H1 (cell line): ENCODE data around the gene GRM7. TPM values are rescaled to one million over a fixed set of nuclear protein-coding genes. Genes with fewer than 3 reads are reported as not detected.

Experiments used
- CTCF ChIA-PET: fragments of 300-600 bp; sonication (Branson Sonifier 250); formaldehyde crosslinking; loops from one replicate; lab custom pipeline; 2021; ENCODE audit not compliant: partially characterized antibody; lab: Charles Lee
- POLR2A ChIA-PET: fragments of 300-600 bp; sonication (Branson Sonifier 250); formaldehyde crosslinking; loops from one replicate; lab custom pipeline; 2021; ENCODE audit warnings: inconsistent platforms; ENCODE audit not compliant: partially characterized antibody; lab: Charles Lee
- DNase-seq, 2 experiments: peaks; one replicate each; pipeline versions ENCODE4 v3.0.0 to v3.0.0-alpha.2; 2010 to 2022; ENCODE audit warnings: low spot score in 2 of 2, low read depth in 1 of 2, mixed read lengths in 1 of 2
- FAIRE-seq: peaks from 2 replicates; lab custom pipeline; 2011; peaks lifted over from hg19 to GRCh38; lab: Jason Lieb, UNC
- H2AFZ ChIP-seq: 2 replicates; pipeline ENCODE4 v1.8.1; 2012; ENCODE audit warnings: low read length, inconsistent platforms
- H2AK5ac ChIP-seq: 2 replicates; pipeline ENCODE4 v1.6.1; 2013; ENCODE audit warnings: low read depth, low read length
- H2BK120ac ChIP-seq: replicated peaks from 2 replicates; pipeline ENCODE3; 2013; ENCODE audit warnings: low read depth, low read length, inconsistent platforms
- H2BK12ac ChIP-seq: 2 replicates; pipeline ENCODE4 v1.6.1; 2013; ENCODE audit warnings: low read depth, low read length
- H2BK15ac ChIP-seq: 2 replicates; pipeline ENCODE4 v1.6.1; 2013; ENCODE audit warnings: low read length
- H2BK20ac ChIP-seq: 2 replicates; pipeline ENCODE4 v1.6.1; 2013; ENCODE audit warnings: low read length
- H2BK5ac ChIP-seq: 2 replicates; pipeline ENCODE4 v1.6.1; 2013; ENCODE audit warnings: low read depth, low read length
- H3K14ac ChIP-seq: 2 replicates; pipeline ENCODE4 v1.6.1; 2013; ENCODE audit warnings: inconsistent platforms; ENCODE audit not compliant: insufficient read length
- H3K18ac ChIP-seq: 2 replicates; pipeline ENCODE4 v1.6.1; 2013; ENCODE audit warnings: low read length; ENCODE audit errors: extremely low read depth
- H3K23ac ChIP-seq: 2 replicates; pipeline ENCODE4 v1.6.1; 2013; ENCODE audit warnings: inconsistent platforms; ENCODE audit not compliant: insufficient read length
- H3K23me2 ChIP-seq: 2 replicates; pipeline ENCODE4 v1.6.1; 2013; ENCODE audit warnings: low read depth, low read length
- H3K27ac ChIP-seq: 2 replicates; pipeline ENCODE4 v1.6.1; 2011; ENCODE audit warnings: low read depth, low read length, inconsistent platforms
- H3K27me3 ChIP-seq, 4 experiments: replicated peaks in 1 of 4; 1 replicate in 1 of 4; 2 replicates in 3 of 4; pipeline versions ENCODE4 v1.6.1 to v1.8.1; 2011 to 2013; ENCODE audit warnings: low read length in 3 of 4, mild to moderate bottlenecking in 3 of 4, inconsistent platforms in 2 of 4, mixed read lengths in 2 of 4, moderate library complexity in 1 of 4; ENCODE audit not compliant: control insufficient read depth in 3 of 4, insufficient read depth in 3 of 4; ENCODE audit errors: extremely low read depth in 1 of 4
- H3K36me3 ChIP-seq, 4 experiments: 2 replicates each; pipeline versions ENCODE4 v1.6.1 to v1.8.1; 2011 to 2013; ENCODE audit warnings: mild to moderate bottlenecking in 4 of 4, low read length in 3 of 4, moderate library complexity in 2 of 4, control low read depth in 1 of 4, inconsistent platforms in 1 of 4; ENCODE audit not compliant: insufficient read depth in 4 of 4, control insufficient read depth in 2 of 4
- H3K4ac ChIP-seq: replicated peaks from 2 replicates; pipeline ENCODE3; 2013; ENCODE audit warnings: low read length, low read depth, mixed read lengths, inconsistent platforms; ENCODE audit not compliant: insufficient read length
- H3K4me1 ChIP-seq, 4 experiments: replicated peaks in 1 of 4; 1 replicate in 1 of 4; 2 replicates in 3 of 4; pipeline versions ENCODE4 v1.6.1 to v1.8.1; 2011 to 2013; ENCODE audit warnings: low read length in 3 of 4, inconsistent platforms in 2 of 4, mixed read lengths in 1 of 4; ENCODE audit not compliant: insufficient read depth in 4 of 4, control insufficient read depth in 3 of 4
- H3K4me2 ChIP-seq, 2 experiments: 2 replicates each; pipeline versions ENCODE4 v1.6.1 to v1.8.1; 2011 to 2013; ENCODE audit warnings: low read depth in 2 of 2, low read length in 2 of 2, control low read depth in 1 of 2, inconsistent platforms in 1 of 2, mild to moderate bottlenecking in 1 of 2; ENCODE audit not compliant: insufficient read depth in 1 of 2
- H3K4me3 ChIP-seq, 4 experiments: fragments of 200-600, 300-600 bp in 1 of 4; sonication (generic), shearing (Covaris generic), sonication (Bioruptor Twin) in 1 of 4; 2 replicates each; pipeline versions ENCODE4 v1.5.1 to v1.8.1; 2011 to 2016; ENCODE audit warnings: low read length in 4 of 4, low read depth in 3 of 4, control low read depth in 2 of 4, inconsistent platforms in 2 of 4, mild to moderate bottlenecking in 2 of 4, mixed read lengths in 1 of 4, moderate library complexity in 1 of 4; ENCODE audit not compliant: insufficient read depth in 2 of 4; ENCODE audit errors: extremely low read depth in 1 of 4
- H3K56ac ChIP-seq: replicated peaks from 2 replicates; pipeline ENCODE3; 2013; ENCODE audit warnings: low read depth, mild to moderate bottlenecking, mixed read lengths, low read length, inconsistent platforms; ENCODE audit not compliant: insufficient read length
- H3K79me1 ChIP-seq: 2 replicates; pipeline ENCODE4 v1.6.1; 2013; ENCODE audit warnings: low read depth, low read length, control low read depth
- H3K79me2 ChIP-seq, 2 experiments: 2 replicates each; pipeline versions ENCODE4 v1.6.1 to v1.8.1; 2012 to 2013; ENCODE audit warnings: low read length in 2 of 2, mild to moderate bottlenecking in 2 of 2, inconsistent platforms in 1 of 2; ENCODE audit not compliant: insufficient read depth in 2 of 2, control insufficient read depth in 1 of 2
- H3K9ac ChIP-seq, 4 experiments: replicated peaks in 1 of 4; 1 replicate in 1 of 4; 2 replicates in 3 of 4; pipeline versions ENCODE4 v1.6.1 to v1.8.1; 2011 to 2013; ENCODE audit warnings: low read depth in 3 of 4, low read length in 3 of 4, control low read depth in 2 of 4, mild to moderate bottlenecking in 2 of 4, moderate library complexity in 2 of 4, inconsistent platforms in 1 of 4; ENCODE audit errors: extremely low read depth in 1 of 4
- H3K9me3 ChIP-seq, 2 experiments: 2 replicates each; pipeline versions ENCODE4 v1.6.1 to v1.8.1; 2012 to 2013; ENCODE audit warnings: mild to moderate bottlenecking in 2 of 2, moderate library complexity in 2 of 2, control low read depth in 1 of 2, inconsistent platforms in 1 of 2, low read depth in 1 of 2, low read length in 1 of 2, mixed read lengths in 1 of 2; ENCODE audit not compliant: insufficient read depth in 2 of 2
- H4K20me1 ChIP-seq, 2 experiments: replicated peaks in 1 of 2; 2 replicates each; pipeline versions ENCODE3 to v1.8.1; 2011 to 2013; ENCODE audit warnings: inconsistent platforms in 2 of 2, low read length in 2 of 2, mild to moderate bottlenecking in 1 of 2; ENCODE audit not compliant: insufficient read depth in 2 of 2, control insufficient read depth in 1 of 2
- H4K5ac ChIP-seq: 2 replicates; pipeline ENCODE4 v1.6.1; 2013; ENCODE audit warnings: low read length, low read depth, mixed read lengths, inconsistent platforms; ENCODE audit not compliant: insufficient read length
- H4K8ac ChIP-seq: 2 replicates; pipeline ENCODE4 v1.8.0; 2013; ENCODE audit warnings: mild to moderate bottlenecking, moderate library complexity, low read length, inconsistent platforms; ENCODE audit not compliant: insufficient read depth; ENCODE audit errors: extremely low read depth
- H4K91ac ChIP-seq: replicated peaks from 2 replicates; pipeline ENCODE3; 2013; ENCODE audit warnings: low read length, mixed read lengths, inconsistent platforms; ENCODE audit not compliant: insufficient read length
- EZH2 ChIP-seq: fragments of 200-600 bp; sonication (generic); IDR thresholded peaks from 2 replicates; pipeline ENCODE4 v1.7.1; 2012; ENCODE audit warnings: low read depth, mild to moderate bottlenecking, moderate library complexity, low read length, inconsistent platforms; ENCODE audit not compliant: severe bottlenecking
- NANOG ChIP-seq: IDR thresholded peaks from 2 replicates; pipeline ENCODE4 v1.6.1; 2011; ENCODE audit warnings: low read length, low read depth, mild to moderate bottlenecking, inconsistent platforms; ENCODE audit not compliant: insufficient read depth, poor library complexity, severe bottlenecking
- RAD21 ChIP-seq, 2 experiments: IDR thresholded peaks in 1 of 2; conservative IDR thresholded peaks in 1 of 2; 2 replicates each; pipeline ENCODE4 v1.6.1; 2011; ENCODE audit warnings: low read depth in 2 of 2, low read length in 2 of 2, improper control_type of control experiment in 1 of 2, inconsistent platforms in 1 of 2, mild to moderate bottlenecking in 1 of 2, moderate library complexity in 1 of 2
- SRF ChIP-seq: IDR thresholded peaks from 2 replicates; pipeline ENCODE4 v1.6.1; 2011; ENCODE audit warnings: mild to moderate bottlenecking, low read depth, low read length, moderate library complexity
- WGBS, 2 experiments: shearing (Covaris generic) in 1 of 2; methylation state at CpG; one replicate each; pipeline versions ENCODE4 v1.1.6 to v1.1.7; 2013 to 2015; ENCODE audit warnings: low lambda C conversion rate in 2 of 2, mixed read lengths in 2 of 2, inconsistent platforms in 1 of 2, low coverage in 1 of 2, missing lambda C conversion rate in 1 of 2; ENCODE audit not compliant: insufficient replicate concordance in 2 of 2, insufficient coverage in 1 of 2, insufficient read length in 1 of 2; ENCODE audit errors: extremely low coverage in 1 of 2, missing lambda C conversion rate in 1 of 2; 5-methylcytosine and 5-hydroxymethylcytosine counted together
- polyA plus RNA-seq, 7 experiments: library from polyadenylated mRNA; depleted of rRNA in 3 of 7; stranded (reverse) in 5 of 7; unstranded in 2 of 7; fragments of >200 nt in 5 of 7; fragments of 200-250 nt in 2 of 7; gene quantifications; 1 replicate in 5 of 7; 2 replicates in 1 of 7; 4 replicates in 1 of 7; pipeline versions ENCODE4 v1.2.1 to v1.2.3, GENCODE V29; 2011 to 2013; ENCODE audit warnings: missing spikeins in 2 of 7, mixed read lengths in 2 of 7
- total RNA-seq: library from RNA; stranded (reverse); fragmentation: NEBNext Ultra II Directional; extraction: Animal tissue kit (Norgen Biotek cat#: 25700); gene quantifications from 2 replicates; pipeline ENCODE4 v1.2.1, GENCODE V29; 2021

Gene GRM7
- total and polyA plus RNA-seq, 2 of the 8 experiments (the other 6 are each of a cell fraction or from before 2014, with no cell fraction given) = 0.17 to 0.24 TPM

DNA sequence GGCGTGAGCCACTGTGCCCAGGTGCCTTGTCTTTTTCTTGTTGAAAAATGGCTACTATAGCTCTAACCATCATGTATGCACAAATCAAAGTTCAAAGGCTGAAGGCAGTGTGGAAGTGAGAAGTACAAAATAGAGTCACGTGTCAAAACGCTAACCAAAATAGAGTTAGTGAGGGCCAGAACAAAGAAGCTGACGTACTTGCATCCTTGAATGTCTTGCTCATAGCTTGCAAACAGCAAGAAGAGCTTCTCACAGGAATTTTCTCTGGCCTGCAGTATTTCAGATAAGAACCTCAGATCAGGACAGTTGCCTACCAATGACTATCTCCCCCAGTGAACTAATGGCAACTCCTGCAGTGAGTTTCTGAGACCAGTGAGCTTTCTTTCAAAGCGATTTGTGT, 713.5 kb downstream of the GRM7 start:
- WGBS, 2 experiments = 92% methylated on average over 5 of the region's 5 CpGs; no CpG with 5 or more reads in 1 of the 2 experiments
- H3K4me1 ChIP-seq = no peaks in the 10 kb centered on the region
- TF ChIP-seq RAD21 (IDR thresholded peaks at IDR 0.05 in 1 of 2, conservative IDR thresholded peaks at IDR 0.05 in 1 of 2; ENCODE audit: low read depth in 2 of 2, low read length in 2 of 2) = no peak
- TF ChIP-seq EZH2 = no peak
- no peak for TF ChIP-seq NANOG
- TF ChIP-seq SRF = no peak
- H3K23ac ChIP-seq = no peak overlapping the region
- no peak overlapping the region for H3K4me3 ChIP-seq
- H3K14ac ChIP-seq = no peak overlapping the region
- no peak overlapping the region for H4K8ac ChIP-seq
- H3K56ac ChIP-seq = no peak overlapping the region
- no peak overlapping the region for H3K27ac ChIP-seq
- H3K4me2 ChIP-seq = no peak overlapping the region
- peaks cover 0 to 1% (median 0%) of the 10 kb centered on the region in 4 experiments; a peak in 1 of 7 replicates for H3K27me3 ChIP-seq
- H3K23me2 ChIP-seq = no peaks in the 10 kb centered on the region
- no peak overlapping the region for H3K18ac ChIP-seq
- no peak overlapping the region for H4K91ac ChIP-seq
- DNase-seq = no peak
- no peak overlapping the region for H4K5ac ChIP-seq
- no peaks in the 10 kb centered on the region for H3K36me3 ChIP-seq
- H3K79me1 ChIP-seq = no peaks in the 10 kb centered on the region
- H2BK20ac ChIP-seq = no peak overlapping the region
- ChIA-PET CTCF (interaction anchor here (0.6 to 0.8 kb wide), 2 partner anchors 236 to 289 kb away, joined by 3 read pairs; no protein-coding TSS in a partner anchor), POLR2A (interaction anchor here (2.0 kb wide), 1 partner anchor 11 kb away, joined by 4 read pairs; no protein-coding TSS in a partner anchor)
- H2BK12ac ChIP-seq = no peak overlapping the region
- no peak overlapping the region for H2BK120ac ChIP-seq
- FAIRE-seq = no peak
- no peak overlapping the region for H2BK15ac ChIP-seq
- H2AFZ ChIP-seq = no peak overlapping the region
- H4K20me1 ChIP-seq = no peaks in the 10 kb centered on the region
- H3K79me2 ChIP-seq = no peaks in the 10 kb centered on the region
- H3K4ac ChIP-seq = no peak overlapping the region
- no peak overlapping the region for H2AK5ac ChIP-seq
- H3K9me3 ChIP-seq = peaks cover 0 to 8% of the 10 kb centered on the region in 2 experiments; a peak in 1 of 4 replicates
- no peak overlapping the region for H3K9ac ChIP-seq
- no peak overlapping the region for H2BK5ac ChIP-seq
